Mammary epithelial cell (primary cell): ENCODE results near the gene RPS6KA2.

Experiments used
- CTCF ChIP-seq, 2 donors: IDR thresholded peaks in 1 of 2; conservative IDR thresholded peaks in 1 of 2; 2 replicates each; pipeline ENCODE4 v1.5.1; 2011 to 2012; ENCODE audit warnings: inconsistent platforms in 2 of 2, low read length in 2 of 2, mild to moderate bottlenecking in 2 of 2, control low read depth in 1 of 2, low read depth in 1 of 2; ENCODE audit not compliant: insufficient read depth in 1 of 2; ENCODE audit errors: extremely low read depth in 1 of 2
- EZH2 ChIP-seq: IDR thresholded peaks from 2 replicates; pipeline ENCODE4 v1.6.1; 2012; ENCODE audit warnings: low read length, inconsistent platforms, borderline replicate concordance

- TF ChIP-seq CTCF (conservative IDR thresholded peaks at IDR 0.05 in 1 of 2, IDR thresholded peaks at IDR 0.05 in 1 of 2; ENCODE audit: extremely low read depth in 1 of 2, insufficient read depth in 1 of 2, low read depth in 1 of 2, low read length in 2 of 2) (no peak), EZH2 (no peak)
These were observed 178.6 kb downstream of the RPS6KA2 start for GRCh38 chr6:166448432-166448831.
